BE2C (cell line): Measurements from ENCODE around the gene BEGAIN.
A peak's percentile ranks its signal among the peaks of the same experiment; 100 is the strongest.

Experiments
- DNase-seq: peaks from one replicate; pipeline ENCODE4 v3.0.0-alpha.2; 2020
- H3K27me3 ChIP-seq: fragments of 250-450 bp; sonication (Bioruptor Pico); 2 replicates; pipeline ENCODE4 v1.5.1; 2020; ENCODE audit warnings: mild to moderate bottlenecking
- H3K36me3 ChIP-seq: fragments of 250-450 bp; sonication (Bioruptor Pico); 2 replicates; pipeline ENCODE4 v1.5.1; 2020; ENCODE audit warnings: mild to moderate bottlenecking
- H3K4me1 ChIP-seq: fragments of 250-450 bp; sonication (Bioruptor Pico); 2 replicates; pipeline ENCODE4 v1.5.1; 2020
- H3K4me3 ChIP-seq: 2 replicates; pipeline ENCODE4 v1.5.1; 2011; ENCODE audit warnings: low read depth, low read length
- H3K9me3 ChIP-seq: fragments of 250-450 bp; sonication (Bioruptor Pico); 2 replicates; pipeline ENCODE4 v1.5.1; 2020
- CTCF ChIP-seq: IDR thresholded peaks from 2 replicates; pipeline ENCODE4 v1.5.1; 2012; ENCODE audit warnings: mild to moderate bottlenecking, low read depth, low read length

The BEGAIN gene

GRCh38 chr14:100566586-100566985 lies 20.6 kb downstream of the BEGAIN start:
- Histone ChIP-seq H3K4me3 (peak overlapping the region; percentile 75), H3K36me3 (peaks cover 7% of the 10 kb centered on the region), H3K9me3 (no peaks in the 10 kb centered on the region), H3K27me3 (peaks cover 23% of the 10 kb centered on the region), H3K4me1 (peaks cover 8% of the 10 kb centered on the region)
- no peak for TF ChIP-seq CTCF
- DNase-seq: no peak

DNA sequence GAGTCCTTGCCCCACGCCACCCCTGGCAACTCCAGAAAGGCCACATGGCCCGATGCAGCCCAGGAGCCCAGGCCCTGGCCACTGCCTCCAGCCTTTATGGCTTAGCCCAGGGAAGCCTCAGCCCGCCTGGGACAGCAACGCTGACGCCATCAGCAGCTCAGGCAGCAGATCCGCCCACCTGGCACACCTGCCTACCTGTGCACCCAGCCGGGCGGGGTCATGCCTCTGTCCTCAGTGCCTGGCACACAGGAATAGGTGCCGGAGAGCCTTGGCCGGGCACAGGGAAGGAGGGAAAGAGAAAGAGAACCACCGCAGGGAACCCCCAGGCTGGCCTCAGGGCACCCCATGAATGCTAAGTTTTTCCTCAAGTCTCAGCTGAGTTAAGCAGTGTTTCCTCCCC lies 21.1 kb downstream of the BEGAIN start:
- H3K27me3 ChIP-seq: peaks cover 23% of the 10 kb centered on the region

DNA sequence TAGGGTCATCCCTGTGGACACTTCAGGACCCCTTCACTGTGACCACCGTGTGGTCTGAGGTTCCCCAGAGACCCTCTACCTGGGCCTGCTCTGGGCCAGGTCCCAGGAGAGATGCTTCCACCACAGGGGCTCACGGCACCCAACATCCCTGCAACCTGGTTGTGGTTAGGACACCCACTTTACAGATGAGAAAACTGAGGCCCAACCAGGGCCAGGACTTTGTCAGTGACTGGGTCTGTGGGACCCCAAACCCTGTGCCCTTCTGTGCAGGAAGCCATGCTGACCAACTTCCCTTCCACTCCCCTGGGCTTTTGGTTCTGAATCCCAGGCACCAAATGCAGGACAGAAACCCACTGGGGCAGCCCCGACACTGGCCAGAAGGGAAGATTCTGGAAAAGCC lies 21.6 kb downstream of the BEGAIN start:
- H3K4me1 ChIP-seq: peaks cover 8% of the 10 kb centered on the region
- no peaks in the 10 kb centered on the region for H3K9me3 ChIP-seq
- peaks cover 23% of the 10 kb centered on the region for H3K27me3 ChIP-seq
- no peak for DNase-seq
- H3K36me3 ChIP-seq: peaks cover 7% of the 10 kb centered on the region
- H3K4me3 ChIP-seq: no peak overlapping the region
- no peak for TF ChIP-seq CTCF

More for the DNA sequence above, 21.1 kb downstream of the BEGAIN start:
- Histone ChIP-seq H3K4me3 (no peak overlapping the region), H3K36me3 (peaks cover 7% of the 10 kb centered on the region), H3K4me1 (peaks cover 8% of the 10 kb centered on the region), H3K9me3 (no peaks in the 10 kb centered on the region)
- no peak for DNase-seq
- TF ChIP-seq CTCF: no peak

- TF ChIP-seq CTCF: no peak
- H3K4me1 ChIP-seq: peaks cover 14% of the 10 kb centered on the region
- H3K27me3 ChIP-seq: peaks cover 23% of the 10 kb centered on the region
- DNase-seq: no peak
- no peak overlapping the region for H3K4me3 ChIP-seq
- H3K36me3 ChIP-seq: peaks cover 7% of the 10 kb centered on the region
- H3K9me3 ChIP-seq: no peaks in the 10 kb centered on the region
Observed at GRCh38 chr14:100564512-100564911, 22.7 kb downstream of the BEGAIN start.

DNA sequence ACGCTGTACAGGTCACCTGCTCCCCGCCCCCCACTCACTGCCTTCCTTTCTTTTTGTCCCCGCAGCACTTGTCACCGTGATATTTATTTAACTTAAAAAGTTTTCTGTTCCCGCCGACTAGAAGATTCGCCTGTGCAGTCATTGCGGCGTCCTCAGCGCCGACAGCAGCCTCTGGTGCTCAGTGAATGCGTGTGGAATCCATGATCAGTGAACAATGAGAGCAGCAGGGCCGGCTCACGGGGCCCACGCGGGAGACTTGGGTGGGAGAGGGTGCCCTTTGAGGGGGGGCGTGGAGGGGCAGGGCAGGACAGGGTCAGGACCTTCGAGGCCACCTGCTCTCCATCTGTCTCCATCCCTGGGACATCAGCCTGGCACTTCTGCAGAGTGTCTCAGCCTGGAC lies 24.5 kb downstream of the BEGAIN start:
- Histone ChIP-seq H3K4me3 (no peak overlapping the region), H3K9me3 (no peaks in the 10 kb centered on the region), H3K27me3 (peaks cover 7% of the 10 kb centered on the region), H3K36me3 (peaks cover 10% of the 10 kb centered on the region), H3K4me1 (peaks cover 30% of the 10 kb centered on the region)
- TF ChIP-seq CTCF: no peak
- no peak for DNase-seq

DNA sequence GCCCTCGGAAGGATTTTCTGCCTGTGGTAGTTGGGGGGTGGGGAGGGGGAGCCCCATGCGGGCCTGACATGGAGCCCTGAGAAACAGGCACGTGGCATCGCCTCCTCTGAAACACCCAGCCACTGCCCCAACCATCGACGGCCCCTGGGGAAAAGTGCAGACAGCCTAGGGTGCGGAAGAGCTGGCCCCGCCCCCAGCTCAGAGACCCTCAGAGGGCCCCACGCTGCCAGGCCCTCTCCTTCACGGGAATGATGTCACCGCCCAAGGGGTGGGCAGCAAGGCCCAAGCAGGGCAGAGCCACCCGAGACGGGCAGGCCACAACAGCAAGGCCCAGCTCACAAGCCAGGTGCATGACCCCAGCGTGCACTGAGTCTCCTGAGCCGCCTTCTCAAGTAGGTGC lies 26.2 kb downstream of the BEGAIN start:
- DNase-seq: no peak
- no peak overlapping the region for H3K4me3 ChIP-seq
- H3K36me3 ChIP-seq: peaks cover 8% of the 10 kb centered on the region
- H3K4me1 ChIP-seq: peaks cover 39% of the 10 kb centered on the region
- H3K9me3 ChIP-seq: no peaks in the 10 kb centered on the region
- no peak for TF ChIP-seq CTCF
- H3K27me3 ChIP-seq: no peaks in the 10 kb centered on the region
